Measurements from ENCODE around the gene USP5.
"Not testable (repeated sequence)": the region's sequence is repeated elsewhere in the genome, so short reads cannot be mapped to it uniquely, and the experiment has no call there.

The USP5 gene

DNA sequence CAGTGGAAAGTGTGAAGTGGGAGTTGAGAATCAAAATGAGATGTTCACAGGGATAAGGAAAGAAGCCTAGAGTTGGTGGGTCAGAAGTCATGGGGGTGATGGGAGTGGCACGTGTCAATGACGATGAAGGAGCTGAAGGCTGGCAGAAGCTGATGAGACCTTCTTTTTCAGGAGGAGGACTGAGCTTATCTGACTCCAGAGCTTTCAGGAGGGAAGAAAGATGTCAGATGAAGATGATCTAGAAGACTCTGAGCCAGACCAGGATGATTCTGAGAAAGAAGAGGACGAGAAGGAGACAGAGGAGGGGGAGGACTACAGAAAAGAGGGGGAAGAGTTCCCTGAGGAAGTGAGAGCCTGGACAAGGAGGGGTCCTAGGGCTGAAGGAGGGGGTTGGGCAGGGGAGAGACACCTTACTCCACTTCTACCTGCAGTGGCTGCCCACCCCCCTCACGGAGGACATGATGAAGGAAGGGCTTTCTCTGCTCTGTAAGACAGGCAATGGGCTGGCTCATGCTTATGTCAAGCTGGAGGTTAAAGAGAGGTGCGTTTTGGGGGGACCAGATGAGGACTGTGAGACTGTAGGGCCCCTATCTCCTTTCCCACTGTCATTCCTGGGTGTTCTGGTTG lies 53.6 kb downstream of the USP5 start:
- TF ChIP-seq, protein P1, sequence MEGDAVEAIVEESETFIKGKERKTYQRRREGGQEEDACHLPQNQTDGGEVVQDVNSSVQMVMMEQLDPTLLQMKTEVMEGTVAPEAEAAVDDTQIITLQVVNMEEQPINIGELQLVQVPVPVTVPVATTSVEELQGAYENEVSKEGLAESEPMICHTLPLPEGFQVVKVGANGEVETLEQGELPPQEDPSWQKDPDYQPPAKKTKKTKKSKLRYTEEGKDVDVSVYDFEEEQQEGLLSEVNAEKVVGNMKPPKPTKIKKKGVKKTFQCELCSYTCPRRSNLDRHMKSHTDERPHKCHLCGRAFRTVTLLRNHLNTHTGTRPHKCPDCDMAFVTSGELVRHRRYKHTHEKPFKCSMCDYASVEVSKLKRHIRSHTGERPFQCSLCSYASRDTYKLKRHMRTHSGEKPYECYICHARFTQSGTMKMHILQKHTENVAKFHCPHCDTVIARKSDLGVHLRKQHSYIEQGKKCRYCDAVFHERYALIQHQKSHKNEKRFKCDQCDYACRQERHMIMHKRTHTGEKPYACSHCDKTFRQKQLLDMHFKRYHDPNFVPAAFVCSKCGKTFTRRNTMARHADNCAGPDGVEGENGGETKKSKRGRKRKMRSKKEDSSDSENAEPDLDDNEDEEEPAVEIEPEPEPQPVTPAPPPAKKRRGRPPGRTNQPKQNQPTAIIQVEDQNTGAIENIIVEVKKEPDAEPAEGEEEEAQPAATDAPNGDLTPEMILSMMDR (IDR thresholded peaks at IDR 0.05; ENCODE audit: low read depth, low read length, missing control alignments), result no peak
- peak overlapping the region; percentile 89 for H3K4me3 ChIP-seq (replicated peaks; ENCODE audit: low read depth, low read length)
- DNase-seq (ENCODE audit: extremely low read depth, low read depth), result no peak

DNA sequence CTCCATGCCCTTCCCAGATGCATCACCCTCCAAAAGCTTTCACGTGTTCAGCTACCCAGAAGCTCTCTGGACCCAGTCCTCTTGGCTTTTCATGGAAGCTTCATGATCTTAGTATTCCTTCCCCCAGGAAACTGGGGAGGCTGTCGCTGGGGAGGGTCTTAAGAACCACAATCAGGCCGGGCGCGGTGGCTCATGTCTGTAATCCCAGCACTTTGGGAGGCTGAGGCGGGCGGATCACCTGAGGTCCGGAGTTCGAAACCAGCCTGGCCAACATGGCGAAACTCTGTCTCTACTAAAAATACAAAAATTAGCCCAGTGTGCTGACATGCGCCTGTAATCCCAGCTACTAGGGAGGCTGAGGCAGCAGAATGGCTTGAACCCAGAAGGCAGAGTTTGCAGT lies 56.2 kb downstream of the USP5 start:
- not testable (repeated sequence) for H3K4me3 ChIP-seq (replicated peaks; ENCODE audit: low read depth, low read length); DNase-seq (ENCODE audit: extremely low read depth, low read depth)

DNA sequence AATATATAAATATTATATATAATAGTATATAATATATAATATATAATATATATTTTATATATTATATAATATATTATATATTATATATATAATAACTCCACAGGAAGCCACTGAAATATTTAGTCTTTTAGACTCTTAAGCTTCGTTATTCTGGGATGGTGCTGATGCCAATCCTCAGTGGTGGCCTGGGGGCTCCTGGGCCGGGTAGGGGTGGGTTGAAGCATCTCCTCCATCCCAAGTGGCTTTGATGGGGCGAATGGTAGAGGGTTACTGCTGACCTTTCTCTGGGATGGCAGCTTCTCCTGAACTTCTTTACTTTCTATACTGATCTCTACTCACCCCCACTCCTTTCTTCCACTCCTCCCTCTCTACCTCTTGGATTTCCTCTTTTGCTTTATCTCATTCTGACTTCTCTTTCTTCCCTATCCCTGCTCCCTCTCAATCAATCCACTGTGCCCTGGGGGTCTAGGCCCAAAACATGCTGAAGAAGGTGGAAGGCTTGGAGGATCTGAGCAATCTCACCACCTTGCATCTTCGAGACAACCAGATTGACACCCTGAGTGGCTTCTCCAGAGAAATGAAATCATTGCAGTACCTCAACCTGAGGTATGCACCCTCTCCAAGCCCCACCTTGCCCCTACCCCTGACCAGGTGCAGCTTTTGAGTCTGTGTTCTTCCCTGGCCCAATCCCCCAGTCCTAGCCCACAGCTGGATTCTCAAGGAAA lies 57.6 kb downstream of the USP5 start:
- no peak overlapping the region for H3K4me3 ChIP-seq (replicated peaks; ENCODE audit: low read depth, low read length)
- TF ChIP-seq, protein P1 (IDR thresholded peaks at IDR 0.05; ENCODE audit: low read depth, low read length, missing control alignments), result no peak
- no peak for DNase-seq (ENCODE audit: extremely low read depth, low read depth)

DNA sequence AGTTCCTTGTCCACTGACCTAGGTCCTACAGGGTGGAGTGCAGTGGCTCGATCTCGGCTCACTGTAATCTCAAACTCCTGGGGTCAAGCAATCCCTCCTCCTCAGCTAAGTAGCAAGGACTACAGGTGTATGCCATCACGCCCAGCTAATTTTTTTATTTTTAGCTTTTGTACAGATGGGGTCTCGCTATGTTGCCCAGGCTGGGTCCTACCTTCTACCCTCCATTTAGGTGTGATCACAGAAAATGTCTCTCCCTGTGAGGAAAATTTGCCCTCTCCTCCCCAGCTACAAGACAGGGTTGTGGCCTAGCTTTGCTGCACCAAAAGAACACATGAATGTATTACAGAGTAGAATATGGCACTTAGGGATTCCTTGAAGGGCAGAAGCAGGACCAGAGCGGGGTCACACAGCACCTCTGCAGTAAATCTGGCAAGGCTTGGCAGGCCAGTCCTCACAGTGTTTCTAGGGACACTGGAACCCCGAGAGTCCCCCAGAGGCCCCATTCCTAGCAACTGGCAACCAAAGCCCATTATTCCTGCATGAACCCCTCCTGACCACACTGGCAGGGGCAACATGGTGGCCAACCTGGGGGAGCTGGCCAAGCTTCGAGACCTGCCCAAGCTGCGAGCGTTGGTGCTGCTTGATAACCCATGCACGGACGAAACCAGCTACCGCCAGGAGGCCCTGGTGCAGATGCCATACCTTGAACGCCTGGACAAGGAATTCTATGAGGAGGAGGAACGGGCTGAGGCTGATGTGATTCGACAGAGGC lies 60.4 kb downstream of the USP5 start:
- TF ChIP-seq, protein P1 (IDR thresholded peaks at IDR 0.05; ENCODE audit: low read depth, low read length, missing control alignments), result no peak
- no peak overlapping the region for H3K4me3 ChIP-seq (replicated peaks; ENCODE audit: low read depth, low read length)
- DNase-seq (ENCODE audit: extremely low read depth, low read depth), result no peak

DNA sequence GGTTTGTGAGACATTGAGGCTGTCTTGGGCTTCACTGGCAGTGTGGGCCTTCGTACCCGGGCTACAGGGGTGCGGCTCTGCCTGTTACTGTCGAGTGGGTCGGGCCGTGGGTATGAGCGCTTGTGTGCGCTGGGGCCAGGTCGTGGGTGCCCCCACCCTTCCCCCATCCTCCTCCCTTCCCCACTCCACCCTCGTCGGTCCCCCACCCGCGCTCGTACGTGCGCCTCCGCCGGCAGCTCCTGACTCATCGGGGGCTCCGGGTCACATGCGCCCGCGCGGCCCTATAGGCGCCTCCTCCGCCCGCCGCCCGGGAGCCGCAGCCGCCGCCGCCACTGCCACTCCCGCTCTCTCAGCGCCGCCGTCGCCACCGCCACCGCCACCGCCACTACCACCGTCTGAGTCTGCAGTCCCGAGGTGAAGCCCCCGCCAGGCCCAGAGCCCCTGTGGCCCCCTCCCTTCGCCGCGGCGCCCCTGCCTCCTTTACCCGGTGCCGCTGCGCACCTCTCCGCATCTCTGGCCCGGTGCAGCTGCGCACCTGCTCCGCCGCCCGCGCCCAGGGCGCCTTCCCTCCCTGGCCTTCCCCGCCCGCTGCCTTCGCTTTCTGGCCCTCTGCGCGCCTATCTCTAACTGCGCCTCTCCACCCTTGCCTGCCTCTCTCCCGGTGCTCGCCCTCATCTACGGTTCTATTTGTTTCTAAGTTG lies 62.4 kb downstream of the USP5 start, which contains the start of gene ENO2:
TSS of gene ENO2 (plus strand) at position 335 of the 701 bp plus-strand sequence. CDS start 1,253 bp downstream, outside the sequence.
- peak within 1 kb of the TSS; percentile 45 for H3K4me3 ChIP-seq (replicated peaks; ENCODE audit: low read depth, low read length)
- TF ChIP-seq, protein P1 (IDR thresholded peaks at IDR 0.05; ENCODE audit: low read depth, low read length, missing control alignments), result no peak
- no peak for DNase-seq (ENCODE audit: extremely low read depth, low read depth)

DNA sequence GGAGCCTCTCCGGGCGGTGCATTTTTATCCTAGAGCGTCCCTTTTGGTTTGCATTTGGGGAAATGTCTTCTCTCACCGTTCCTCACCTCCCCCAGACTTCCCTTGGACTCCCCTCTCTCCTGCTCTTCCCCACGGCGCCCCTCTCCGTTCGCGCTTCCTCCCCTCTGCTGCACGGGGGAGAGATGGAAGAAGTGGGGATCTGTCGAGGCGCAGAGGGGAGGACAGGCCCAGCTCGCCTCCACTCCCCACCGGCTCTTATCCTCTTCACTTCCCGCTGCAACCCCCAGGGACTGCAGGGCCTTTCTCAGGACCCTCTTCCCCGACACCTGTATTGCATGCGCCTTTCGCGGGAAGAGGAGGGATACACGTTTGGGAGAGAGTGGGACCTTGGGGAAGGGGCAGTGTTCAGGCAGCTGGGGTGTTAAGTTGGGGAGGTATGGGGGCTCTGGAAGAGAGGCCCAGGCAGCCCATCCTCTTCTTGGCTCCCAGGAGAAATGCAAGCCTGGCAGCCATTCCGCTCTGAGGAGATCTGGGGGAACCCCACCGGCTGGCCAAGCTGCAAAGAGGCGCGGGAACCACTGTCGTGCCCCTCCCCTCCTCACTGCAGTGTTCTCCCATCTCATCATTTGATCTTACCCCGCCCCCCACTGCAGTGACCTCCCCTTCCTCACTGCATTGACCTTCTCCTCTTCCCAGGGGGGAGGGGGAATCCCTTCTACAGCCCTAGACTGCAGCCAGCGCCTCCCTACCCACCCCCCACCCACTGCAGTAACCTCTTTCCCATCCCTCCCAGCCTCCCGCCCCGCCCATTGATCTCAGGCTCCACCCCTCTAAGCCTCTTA lies 63.2 kb downstream of the USP5 start:
- peak overlapping the region; percentile 45 for H3K4me3 ChIP-seq (replicated peaks; ENCODE audit: low read depth, low read length)
- DNase-seq (ENCODE audit: extremely low read depth, low read depth), result no peak
- TF ChIP-seq, protein P1 (IDR thresholded peaks at IDR 0.05; ENCODE audit: low read depth, low read length, missing control alignments), result no peak

Measured in HFF-Myc (cell line).